GM12878 (cell line): ENCODE data around the gene SORCS2.

ENCODE experiments used
- BRCA1 ChIP-seq: IDR thresholded peaks from 2 replicates; pipeline ENCODE4 v1.6.1; 2011; ENCODE audit warnings: low read depth, low read length, improper control_type of control experiment
- CHD1 ChIP-seq: IDR thresholded peaks from 2 replicates; pipeline ENCODE4 v1.6.1; 2012; ENCODE audit warnings: low read depth, low read length, improper control_type of control experiment
- CREM ChIP-seq: IDR thresholded peaks from 2 replicates; pipeline ENCODE4 v1.6.1; 2014; ENCODE audit warnings: antibody characterized with exemption, low read depth
- GATAD2B ChIP-seq: fragments of 450-650 bp; conservative IDR thresholded peaks from 2 replicates; pipeline ENCODE4 v1.6.1; 2017; ENCODE audit warnings: low read depth, mild to moderate bottlenecking, moderate library complexity
- JUNB ChIP-seq: IDR thresholded peaks from 2 replicates; pipeline ENCODE4 v1.6.1; 2016; ENCODE audit warnings: antibody characterized with exemption, mild to moderate bottlenecking
- NFYB ChIP-seq: IDR thresholded peaks from 2 replicates; pipeline ENCODE4 v1.6.1; 2011; ENCODE audit warnings: low read depth, mild to moderate bottlenecking, low read length, improper control_type of control experiment, moderate library complexity; ENCODE audit not compliant: insufficient read depth
- ZNF274 ChIP-seq: IDR thresholded peaks from one replicate; pipeline ENCODE4 v1.8.0; 2011; ENCODE audit not compliant: insufficient read length, insufficient read depth
- TF ChIP-seq, protein P1 (sequence below), 3 experiments: IDR thresholded peaks in 2 of 3; conservative IDR thresholded peaks in 1 of 3; 2 replicates each; pipeline ENCODE4 v1.5.1; 2011; ENCODE audit warnings: low read depth in 3 of 3, low read length in 3 of 3, mild to moderate bottlenecking in 3 of 3, control low read depth in 2 of 3, moderate library complexity in 2 of 3, inconsistent platforms in 1 of 3, mixed read lengths in 1 of 3; ENCODE audit not compliant: control insufficient read depth in 2 of 3, insufficient read depth in 1 of 3; ENCODE audit errors: extremely low read depth in 1 of 3
- TF ChIP-seq, protein P2 (sequence below): IDR thresholded peaks from 2 replicates; pipeline ENCODE4 v1.6.1; 2012; ENCODE audit warnings: low read length, inconsistent platforms

DNA sequence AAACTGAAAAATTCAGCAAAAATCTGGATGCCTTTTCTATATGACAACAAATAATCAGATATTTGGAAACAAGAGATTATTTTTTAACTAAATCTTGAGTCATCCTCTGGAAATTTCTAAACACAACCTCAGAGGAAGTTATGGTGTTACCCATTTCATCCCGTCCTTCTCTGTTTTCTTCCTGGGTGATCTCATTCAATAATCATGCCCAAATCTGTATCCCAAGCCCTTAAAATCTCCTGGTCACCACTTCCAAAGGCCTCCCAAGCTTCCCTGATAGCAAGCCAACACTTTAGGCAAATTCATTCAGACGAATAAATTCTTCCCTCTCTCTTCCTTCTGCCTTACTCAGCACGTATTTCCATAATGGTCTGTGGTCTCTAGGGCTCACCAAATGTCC is 9.7 kb upstream of the SORCS2 start:
- no peak for TF ChIP-seq JUNB
- TF ChIP-seq, protein P1, sequence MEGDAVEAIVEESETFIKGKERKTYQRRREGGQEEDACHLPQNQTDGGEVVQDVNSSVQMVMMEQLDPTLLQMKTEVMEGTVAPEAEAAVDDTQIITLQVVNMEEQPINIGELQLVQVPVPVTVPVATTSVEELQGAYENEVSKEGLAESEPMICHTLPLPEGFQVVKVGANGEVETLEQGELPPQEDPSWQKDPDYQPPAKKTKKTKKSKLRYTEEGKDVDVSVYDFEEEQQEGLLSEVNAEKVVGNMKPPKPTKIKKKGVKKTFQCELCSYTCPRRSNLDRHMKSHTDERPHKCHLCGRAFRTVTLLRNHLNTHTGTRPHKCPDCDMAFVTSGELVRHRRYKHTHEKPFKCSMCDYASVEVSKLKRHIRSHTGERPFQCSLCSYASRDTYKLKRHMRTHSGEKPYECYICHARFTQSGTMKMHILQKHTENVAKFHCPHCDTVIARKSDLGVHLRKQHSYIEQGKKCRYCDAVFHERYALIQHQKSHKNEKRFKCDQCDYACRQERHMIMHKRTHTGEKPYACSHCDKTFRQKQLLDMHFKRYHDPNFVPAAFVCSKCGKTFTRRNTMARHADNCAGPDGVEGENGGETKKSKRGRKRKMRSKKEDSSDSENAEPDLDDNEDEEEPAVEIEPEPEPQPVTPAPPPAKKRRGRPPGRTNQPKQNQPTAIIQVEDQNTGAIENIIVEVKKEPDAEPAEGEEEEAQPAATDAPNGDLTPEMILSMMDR (IDR thresholded peaks at IDR 0.05 in 2 of 3, conservative IDR thresholded peaks at IDR 0.05 in 1 of 3; ENCODE audit: control insufficient read depth in 2 of 3, extremely low read depth in 1 of 3, insufficient read depth in 1 of 3, low read depth in 3 of 3, low read length in 3 of 3), result no peak
- TF ChIP-seq, protein P2, sequence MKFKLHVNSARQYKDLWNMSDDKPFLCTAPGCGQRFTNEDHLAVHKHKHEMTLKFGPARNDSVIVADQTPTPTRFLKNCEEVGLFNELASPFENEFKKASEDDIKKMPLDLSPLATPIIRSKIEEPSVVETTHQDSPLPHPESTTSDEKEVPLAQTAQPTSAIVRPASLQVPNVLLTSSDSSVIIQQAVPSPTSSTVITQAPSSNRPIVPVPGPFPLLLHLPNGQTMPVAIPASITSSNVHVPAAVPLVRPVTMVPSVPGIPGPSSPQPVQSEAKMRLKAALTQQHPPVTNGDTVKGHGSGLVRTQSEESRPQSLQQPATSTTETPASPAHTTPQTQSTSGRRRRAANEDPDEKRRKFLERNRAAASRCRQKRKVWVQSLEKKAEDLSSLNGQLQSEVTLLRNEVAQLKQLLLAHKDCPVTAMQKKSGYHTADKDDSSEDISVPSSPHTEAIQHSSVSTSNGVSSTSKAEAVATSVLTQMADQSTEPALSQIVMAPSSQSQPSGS, result no peak
- TF ChIP-seq NFYB, result no peak
- no peak for TF ChIP-seq ZNF274
- no peak for TF ChIP-seq GATAD2B
- TF ChIP-seq CHD1, result no peak
- TF ChIP-seq BRCA1, result no peak
- no peak for TF ChIP-seq CREM
